SW480 (cell line): ENCODE measurements around the gene PPP1R8.
A peak's percentile ranks its signal among the peaks of the same experiment; 100 is the strongest.
"Not testable (repeated sequence)": the region's sequence is repeated elsewhere in the genome, so short reads cannot be mapped to it uniquely, and the experiment has no call there.

Experiments
- DNase-seq: peaks from one replicate; pipeline ENCODE4 v3.0.0-alpha.2; 2016; ENCODE audit warnings: low spot score

The PPP1R8 gene

GRCh38 chr1:27830621-27831440, at the start of gene PPP1R8:
TSS of gene PPP1R8 (plus strand) at chr1:27830782. CDS start at chr1:27830836, 54 bp downstream.
- DNase-seq: peak; percentile 95

GRCh38 chr1:27782950-27783349, 47.6 kb upstream of the PPP1R8 start:
- DNase-seq: no peak

GRCh38 chr1:27784700-27785099, 45.9 kb upstream of the PPP1R8 start:
- DNase-seq: no peak

GRCh38 chr1:27785781-27786455, 44.7 kb upstream of the PPP1R8 start:
- DNase-seq: no peak

GRCh38 chr1:27787895-27788294, 42.7 kb upstream of the PPP1R8 start:
- DNase-seq: no peak

- DNase-seq: no peak
Measured at GRCh38 chr1:27789540-27790041, 41.0 kb upstream of the PPP1R8 start.

GRCh38 chr1:27790270-27790669, 40.3 kb upstream of the PPP1R8 start:
- not testable (repeated sequence) for DNase-seq

GRCh38 chr1:27795601-27796000, 35.0 kb upstream of the PPP1R8 start:
- DNase-seq: no peak

GRCh38 chr1:27804791-27805190, 25.8 kb upstream of the PPP1R8 start:
- DNase-seq: no peak

- DNase-seq: no peak
Measured at GRCh38 chr1:27806758-27807157, 23.8 kb upstream of the PPP1R8 start.

- DNase-seq: no peak
Measured at GRCh38 chr1:27807385-27807784, 23.2 kb upstream of the PPP1R8 start.

- not testable (repeated sequence) for DNase-seq
Measured at GRCh38 chr1:27808131-27808530, 22.5 kb upstream of the PPP1R8 start.

- no peak for DNase-seq
Measured at GRCh38 chr1:27809883-27810282, 20.7 kb upstream of the PPP1R8 start.

GRCh38 chr1:27811741-27812500, 18.7 kb upstream of the PPP1R8 start:
- DNase-seq: no peak

- no peak for DNase-seq
Measured at GRCh38 chr1:27816921-27817630, 13.5 kb upstream of the PPP1R8 start.

- DNase-seq: no peak
Measured at GRCh38 chr1:27821761-27822315, 8.7 kb upstream of the PPP1R8 start.

GRCh38 chr1:27823784-27824183, 6.8 kb upstream of the PPP1R8 start:
- no peak for DNase-seq

- no peak for DNase-seq
Measured at GRCh38 chr1:27824411-27824810, 6.2 kb upstream of the PPP1R8 start.

GRCh38 chr1:27829339-27829960, 1.1 kb upstream of the PPP1R8 start:
- not testable (repeated sequence) for DNase-seq

- no peak for DNase-seq
Measured at GRCh38 chr1:27831568-27832410, 1.2 kb downstream of the PPP1R8 start.
